Ishikawa (cell line): ENCODE results near the gene DUSP7.

Experiments
- CREB1 ChIP-seq: IDR thresholded peaks from 2 replicates; pipeline ENCODE4 v1.6.1; 2012; ENCODE audit warnings: low read depth
- FOXM1 ChIP-seq: IDR thresholded peaks from 2 replicates; pipeline ENCODE4 v1.6.1; 2012; ENCODE audit warnings: low read depth, borderline replicate concordance
- USF1 ChIP-seq: IDR thresholded peaks from 2 replicates; pipeline ENCODE4 v1.6.1; 2012
- YY1 ChIP-seq: IDR thresholded peaks from 2 replicates; pipeline ENCODE4 v1.6.1; 2012; ENCODE audit warnings: low read depth

- TF ChIP-seq USF1 (no peak), FOXM1 (no peak), YY1 (no peak), CREB1 (no peak)
These were observed 30.7 kb upstream of the DUSP7 start for GRCh38 chr3:52086976-52087663.
